GM18505 (cell line): Measurements from ENCODE around the gene SPDYE3.
"Not testable (repeated sequence)": the region's sequence is repeated elsewhere in the genome, so short reads cannot be mapped to it uniquely, and the experiment has no call there.

Source experiments
- ATAC-seq: cut with Tn5 transposase; IDR thresholded peaks from one replicate; pipeline ENCODE4 v1.9.1; 2021; ENCODE audit not compliant: unreplicated experiment
- POLR2A ChIP-seq: IDR thresholded peaks from 4 replicates; pipeline ENCODE4 v1.6.1; 2011; ENCODE audit warnings: borderline replicate concordance; ENCODE audit not compliant: insufficient read depth, insufficient read length; ENCODE audit errors: extremely low read depth

SPDYE3 gene

DNA sequence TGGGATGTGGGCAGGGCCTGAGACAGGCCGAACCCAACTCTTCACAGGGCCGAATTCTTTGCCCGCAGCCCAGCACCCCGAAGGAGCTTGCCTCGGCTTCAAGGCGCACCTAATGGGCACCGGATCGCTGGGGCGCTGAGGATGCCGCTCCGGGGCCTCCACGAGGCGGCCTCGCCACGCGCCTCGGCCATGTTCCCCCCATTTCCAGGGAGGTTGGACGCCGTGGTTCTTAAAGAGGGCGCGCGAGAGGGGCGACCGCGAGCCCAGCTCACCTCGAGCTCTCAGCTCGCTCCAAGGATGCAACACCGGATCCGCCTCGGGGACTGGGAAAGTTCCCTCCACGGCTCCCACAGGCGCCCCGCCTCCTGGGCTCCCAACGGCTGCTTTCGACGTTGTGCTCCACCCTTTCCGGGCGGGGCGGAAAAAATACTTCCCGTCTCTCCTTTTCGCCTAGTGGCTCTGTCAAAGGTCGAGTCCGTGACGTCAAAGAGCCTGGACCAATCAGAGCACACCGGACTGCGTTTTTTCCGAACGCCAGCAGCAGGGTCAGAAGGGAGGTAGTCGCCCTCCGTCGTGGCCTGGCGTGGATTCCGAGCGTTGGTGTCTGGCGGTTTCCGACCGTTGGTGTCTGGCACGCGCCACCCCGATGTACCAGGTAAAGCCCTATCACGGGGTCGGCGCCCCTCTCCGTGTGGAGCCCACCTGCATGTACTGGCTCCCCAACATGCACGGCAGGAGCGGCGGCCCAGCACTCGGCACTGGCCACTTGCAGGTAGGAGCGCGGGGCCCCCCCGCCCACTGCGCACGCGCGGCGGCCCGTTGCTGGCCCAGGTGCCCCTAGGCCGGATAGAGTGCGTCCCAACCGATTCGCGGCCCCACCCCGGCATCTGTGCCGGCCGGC, 28.3 kb downstream of the SPDYE3 start:
- ATAC-seq, result peak; percentile 93
- TF ChIP-seq POLR2A, result peak; percentile 91

DNA sequence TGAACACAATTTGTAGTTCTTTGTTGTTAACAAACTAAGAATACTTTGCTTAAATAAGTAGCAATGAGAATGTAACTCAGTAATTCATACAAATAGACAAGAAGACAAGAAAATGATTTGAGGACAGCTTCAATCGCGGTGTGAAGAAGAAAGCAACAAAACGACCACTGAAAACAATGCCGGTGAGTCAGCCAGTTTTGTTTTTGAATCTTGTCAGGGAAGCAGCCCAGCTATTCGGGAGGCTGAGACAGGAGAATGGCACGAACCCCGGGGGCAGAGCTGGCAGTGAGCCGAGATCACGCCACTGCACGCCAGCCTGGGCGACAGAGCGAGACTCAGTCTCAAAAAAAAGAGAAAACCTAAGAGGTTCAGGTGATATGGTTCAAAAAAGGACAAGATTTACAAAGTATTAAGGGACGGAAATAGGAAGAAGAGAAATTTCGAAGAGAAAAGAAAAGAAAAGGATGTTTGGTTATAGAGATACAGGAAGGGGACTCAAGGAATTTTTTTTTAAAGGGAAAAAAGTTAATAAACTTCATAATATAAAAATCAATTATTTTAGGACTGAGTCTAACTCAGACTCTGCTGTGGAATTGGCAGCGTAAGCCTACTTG, 30.7 kb downstream of the SPDYE3 start:
- ATAC-seq, result not testable (repeated sequence)

DNA sequence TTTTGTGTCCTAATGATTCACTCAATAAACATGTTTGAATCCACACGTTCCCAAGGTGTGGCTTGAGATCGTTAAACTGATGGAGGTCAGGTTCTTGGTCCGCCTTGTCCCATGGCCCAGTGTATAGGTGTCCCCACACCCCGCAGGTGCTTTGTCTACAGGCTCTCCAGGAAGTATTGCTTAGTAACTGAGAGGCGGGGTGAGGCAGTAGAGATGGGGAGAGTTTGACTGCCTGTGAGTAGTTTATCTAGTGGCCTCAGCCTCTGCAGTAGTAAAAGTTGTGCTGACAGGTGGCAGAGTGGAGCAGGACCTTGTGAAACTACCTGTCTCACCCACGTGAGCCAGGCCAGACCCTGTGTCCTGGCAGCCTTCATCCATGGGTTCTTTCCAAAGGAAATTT, 33.8 kb downstream of the SPDYE3 start:
- ATAC-seq, result not testable (repeated sequence)

DNA sequence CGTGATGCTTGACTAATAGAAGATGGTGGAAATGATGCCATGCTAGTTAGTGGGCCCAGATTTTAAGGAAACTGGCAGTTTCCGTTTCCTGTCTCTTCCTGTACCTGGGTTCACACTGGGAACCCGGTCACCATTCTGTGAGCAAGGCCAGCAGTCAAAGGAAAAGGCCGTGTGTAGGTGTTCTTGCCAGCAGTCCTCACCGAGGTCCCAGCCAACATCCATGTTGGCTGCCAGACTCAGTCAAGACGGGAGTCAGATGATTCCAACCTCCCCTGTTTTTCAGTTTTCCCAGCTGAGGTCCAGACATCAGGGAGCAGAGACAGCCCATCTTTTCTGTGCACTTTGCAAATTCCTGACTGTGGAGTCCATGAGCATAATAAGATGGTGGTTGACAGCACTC, 35.3 kb downstream of the SPDYE3 start:
- no peak for ATAC-seq
- TF ChIP-seq POLR2A, result no peak

DNA sequence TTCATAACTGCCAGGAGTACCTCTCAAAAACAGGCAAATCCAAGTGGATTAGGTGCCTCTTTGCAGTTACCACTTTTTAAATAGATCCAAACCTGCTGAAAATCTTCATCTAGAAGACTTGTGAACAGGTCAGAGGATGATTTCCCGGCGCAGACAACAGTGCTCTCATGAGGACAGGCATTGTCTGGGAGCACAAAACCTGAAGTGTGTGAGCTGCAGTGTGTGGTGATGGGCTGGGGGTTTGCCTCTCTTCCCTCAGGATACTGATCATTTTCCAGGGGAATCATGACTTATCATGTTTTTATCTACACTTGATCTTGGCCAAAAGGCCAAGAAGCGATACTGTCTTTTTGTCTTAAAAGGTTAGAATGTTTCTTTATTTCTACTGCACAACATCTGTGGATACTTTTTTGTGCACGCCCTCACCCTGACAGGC, 36.6 kb downstream of the SPDYE3 start:
- ATAC-seq, result not testable (repeated sequence)

DNA sequence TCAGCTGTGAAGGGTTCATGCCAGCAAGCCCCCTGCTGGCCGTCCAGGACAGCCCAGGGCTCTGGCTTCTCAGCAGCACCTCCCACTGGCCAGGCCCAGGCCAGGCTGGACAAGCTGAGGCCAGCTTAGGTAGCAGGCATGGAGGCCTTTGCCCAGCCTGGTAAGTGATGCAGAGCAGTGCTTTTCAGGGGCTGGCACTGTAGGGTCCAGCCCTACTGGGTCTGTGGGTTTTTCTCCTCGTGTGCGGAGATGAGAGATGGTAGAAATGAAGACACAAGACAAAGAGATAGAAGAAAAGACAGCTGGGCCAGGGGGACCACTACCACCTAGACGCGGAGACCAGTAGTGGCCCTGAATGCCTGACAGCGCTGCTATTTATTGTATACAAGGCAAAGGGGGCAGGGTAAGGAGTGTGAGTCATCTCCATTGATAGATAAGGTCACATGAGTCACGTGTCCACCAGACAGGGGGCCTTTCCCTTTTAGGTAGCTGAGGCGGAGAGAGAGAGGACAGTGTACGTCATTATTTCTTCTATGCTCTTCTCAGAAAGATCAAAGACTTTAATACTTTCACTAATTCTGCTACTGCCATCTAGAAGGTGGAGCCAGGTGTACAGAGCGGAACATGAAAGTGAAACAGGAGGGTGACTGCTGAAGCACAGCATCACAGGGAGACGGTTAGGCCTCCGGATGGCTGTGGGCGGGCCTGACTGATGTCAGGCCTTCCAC, 37.2 kb downstream of the SPDYE3 start:
- peak; percentile 84 for ATAC-seq

DNA sequence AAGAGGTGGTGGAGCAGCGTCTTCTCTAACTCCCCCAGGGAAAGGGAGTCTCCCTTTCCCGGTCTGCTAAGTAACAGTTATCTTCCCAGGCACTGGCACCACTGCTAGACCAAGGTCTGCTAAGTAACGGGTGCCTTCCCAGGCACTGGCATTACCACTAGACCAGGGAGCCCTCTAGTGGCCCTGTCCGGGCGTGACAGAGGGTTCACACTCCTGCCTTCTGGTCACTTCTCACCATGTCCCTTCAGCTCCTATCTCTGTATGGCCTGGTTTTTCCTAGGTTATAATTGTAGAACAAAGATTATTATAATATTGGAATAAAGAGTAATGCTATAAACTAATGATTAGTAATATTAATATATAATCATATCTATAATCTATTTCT, 37.8 kb downstream of the SPDYE3 start:
- ATAC-seq, result peak; percentile 8

DNA sequence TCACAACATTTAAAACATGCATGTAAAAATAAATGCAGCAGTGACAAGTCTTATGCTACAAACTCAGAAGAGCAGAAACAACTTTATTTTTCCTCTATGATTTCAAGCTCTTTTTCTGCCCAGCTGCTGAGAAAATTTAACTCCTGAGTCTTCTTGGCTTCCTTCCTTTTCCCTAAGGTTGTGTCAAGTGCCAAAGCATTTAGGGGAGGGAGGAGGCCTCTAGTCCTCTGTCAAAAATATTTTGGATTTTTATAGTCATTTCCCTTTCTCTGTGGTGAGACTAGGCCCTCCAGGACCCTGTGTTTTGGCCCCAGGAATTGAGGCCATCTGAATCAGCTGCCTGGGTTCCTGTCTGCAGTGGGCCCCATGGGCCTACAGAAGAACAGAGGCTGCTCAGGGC, 39.4 kb downstream of the SPDYE3 start:
- no peak for ATAC-seq
- TF ChIP-seq POLR2A, result no peak

DNA sequence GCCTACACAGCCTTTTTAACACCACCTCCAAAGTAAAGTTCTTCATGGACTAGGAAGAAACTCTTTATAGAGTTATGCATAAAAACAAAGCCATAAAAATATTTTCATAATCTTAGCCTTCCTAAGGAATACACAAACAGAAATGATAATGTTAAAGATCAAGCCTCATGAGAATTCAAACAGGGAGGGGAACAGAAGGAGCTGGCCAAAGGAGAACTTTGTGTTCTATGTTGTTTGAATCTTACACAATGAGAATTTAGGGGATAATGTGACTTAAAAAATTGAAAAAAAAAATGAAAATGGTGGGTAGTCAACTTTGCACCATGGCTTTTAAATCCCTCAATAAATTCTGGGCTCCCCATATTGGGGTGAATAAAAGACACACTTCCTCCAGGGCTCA, 41.3 kb downstream of the SPDYE3 start:
- no peak for TF ChIP-seq POLR2A

DNA sequence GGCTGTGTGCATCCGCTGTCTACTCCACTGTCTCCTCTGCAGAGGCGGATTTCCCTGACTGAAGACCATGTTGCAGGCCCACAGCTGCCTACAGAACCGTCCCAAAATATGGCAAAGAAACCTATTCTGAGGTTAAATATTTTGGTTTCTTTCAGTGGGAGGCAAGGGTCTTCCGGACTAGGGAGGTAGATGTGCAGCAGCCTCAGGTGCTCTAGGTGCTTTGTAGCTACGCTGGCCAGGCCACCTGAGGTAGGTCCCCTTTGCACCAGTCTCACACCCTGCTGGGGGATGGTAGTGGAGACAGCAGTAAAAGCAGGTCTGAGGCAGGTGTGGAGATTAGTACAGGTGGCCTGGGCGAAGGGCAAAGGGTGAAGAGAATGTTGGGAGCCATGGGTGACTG, 42.3 kb downstream of the SPDYE3 start:
- ATAC-seq, result no peak

More for the DNA sequence above, 41.3 kb downstream of the SPDYE3 start:
- ATAC-seq, result no peak

DNA sequence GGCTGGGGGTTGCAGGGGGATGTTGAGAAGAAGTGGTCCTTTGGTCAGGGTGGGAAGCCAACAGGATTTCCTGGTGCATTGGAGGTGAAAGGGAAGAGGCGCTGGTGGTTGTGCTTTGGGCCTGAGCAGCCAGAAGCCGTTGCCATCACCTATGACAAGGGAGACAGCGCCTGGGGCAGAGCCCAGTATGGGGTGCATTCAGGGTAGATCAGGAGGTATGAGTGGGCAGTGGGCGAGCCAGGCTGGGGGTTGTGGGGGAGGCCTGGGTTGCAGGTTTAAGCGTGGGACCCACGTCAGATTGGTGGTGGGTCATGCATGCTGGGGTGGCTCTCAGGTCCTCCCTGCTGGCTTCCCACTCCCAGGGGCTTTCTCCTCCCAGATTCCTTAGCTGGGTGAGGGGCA, 44.2 kb downstream of the SPDYE3 start:
- no peak for TF ChIP-seq POLR2A
- no peak for ATAC-seq

More for the DNA sequence above, 42.3 kb downstream of the SPDYE3 start:
- TF ChIP-seq POLR2A, result no peak

DNA sequence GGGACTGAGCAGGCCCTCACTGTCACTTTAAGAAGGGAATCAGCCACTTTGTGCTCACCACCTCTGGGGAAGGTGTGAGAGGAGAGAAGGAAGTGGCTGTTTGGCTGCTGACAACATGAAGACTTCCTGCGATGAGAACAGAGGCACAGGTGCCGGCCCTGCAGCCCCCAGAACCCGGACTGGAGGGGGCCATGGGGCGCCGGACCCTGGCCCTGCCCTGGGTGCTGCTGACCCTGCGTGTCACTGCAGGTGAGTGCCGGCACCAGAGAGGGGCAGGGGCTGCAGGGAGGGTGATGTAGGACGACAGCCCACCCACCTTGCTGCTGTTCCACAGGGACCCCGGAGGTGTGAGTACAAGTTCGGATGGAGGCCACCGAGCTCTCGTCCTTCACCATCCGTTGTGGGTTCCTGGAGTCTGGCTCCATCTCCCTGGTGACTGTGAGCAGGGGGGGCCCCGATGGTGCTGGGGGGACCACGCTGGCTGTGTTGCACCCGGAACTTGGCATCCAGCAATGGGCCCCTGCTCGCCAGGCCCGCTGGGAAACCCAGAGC, 44.8 kb downstream of the SPDYE3 start:
- not testable (repeated sequence) for ATAC-seq

DNA sequence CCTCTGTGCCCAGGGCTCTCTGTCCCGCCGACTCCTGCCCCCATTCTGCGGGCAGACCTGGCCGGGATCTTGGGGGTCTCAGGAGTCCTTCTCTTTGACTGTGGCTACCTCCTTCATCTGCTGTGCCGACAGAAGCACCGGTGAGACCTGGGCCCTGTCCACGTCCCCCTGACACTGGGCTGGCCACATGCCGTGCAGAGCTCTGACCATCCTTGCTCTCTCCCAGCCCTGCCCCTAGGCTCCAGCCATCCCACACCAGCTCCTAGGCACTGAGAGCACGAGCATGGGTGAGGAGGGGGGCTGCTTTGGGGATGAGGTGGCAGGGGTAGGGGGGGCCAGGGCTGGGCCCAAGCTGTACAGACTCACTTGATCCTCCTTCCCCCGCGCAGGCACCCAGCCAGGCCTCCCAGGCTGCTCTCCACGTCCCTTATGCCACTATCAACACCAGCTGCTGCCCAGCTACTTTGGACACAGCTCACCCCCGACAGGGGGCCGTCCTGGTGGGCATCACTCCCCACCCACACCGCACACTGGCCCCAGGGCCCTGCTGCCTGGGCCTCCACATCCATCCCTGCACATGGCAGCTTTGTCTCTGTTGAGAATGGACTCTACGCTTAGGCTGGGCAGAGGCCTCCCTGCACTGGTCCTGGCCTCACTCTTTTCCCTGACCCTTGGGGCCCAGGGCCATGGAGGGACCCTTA, 45.6 kb downstream of the SPDYE3 start:
- ATAC-seq, result no peak
- TF ChIP-seq POLR2A, result no peak
